Karpas-422 (cell line): ENCODE data around the gene B3GALNT2. TPM values are rescaled to one million over a fixed set of nuclear protein-coding genes. Genes with fewer than 3 reads are reported as not detected.
"Not testable (repeated sequence)": the region's sequence is repeated elsewhere in the genome, so short reads cannot be mapped to it uniquely, and the experiment has no call there.

ENCODE experiments used
- DNase-seq: peaks from one replicate; pipeline ENCODE4 v3.0.0-alpha.2; 2015
- H2AFZ ChIP-seq: fragments of 200-600 bp; sonication (generic); 2 replicates; pipeline ENCODE4 v1.6.1; 2014; ENCODE audit warnings: antibody characterized with exemption, low read length, mixed read lengths
- H3K27ac ChIP-seq: fragments of 200-600 bp; sonication (generic); 2 replicates; pipeline ENCODE4 v1.5.1; 2014; ENCODE audit warnings: mild to moderate bottlenecking, low read length, moderate library complexity
- H3K27me3 ChIP-seq: fragments of 200-600 bp; sonication (generic); 2 replicates; pipeline ENCODE4 v1.6.1; 2014; ENCODE audit warnings: low read length, mixed read lengths
- H3K36me3 ChIP-seq: fragments of 200-600 bp; sonication (generic); 2 replicates; pipeline ENCODE4 v1.6.1; 2014; ENCODE audit warnings: low read length, mixed read lengths; ENCODE audit not compliant: insufficient read depth
- H3K4me1 ChIP-seq: fragments of 200-600 bp; sonication (generic); 2 replicates; pipeline ENCODE4 v1.6.1; 2014; ENCODE audit warnings: mild to moderate bottlenecking, low read length, mixed read lengths
- H3K4me2 ChIP-seq: fragments of 200-600 bp; sonication (generic); 2 replicates; pipeline ENCODE4 v1.6.1; 2014; ENCODE audit warnings: low read length, low read depth, mild to moderate bottlenecking; ENCODE audit not compliant: poor library complexity, severe bottlenecking
- H3K4me3 ChIP-seq: fragments of 200-600 bp; sonication (generic); 2 replicates; pipeline ENCODE4 v1.5.1; 2014; ENCODE audit warnings: mild to moderate bottlenecking, antibody characterized with exemption, low read length, mixed read lengths
- H3K79me2 ChIP-seq: fragments of 200-600 bp; sonication (generic); 2 replicates; pipeline ENCODE4 v1.6.1; 2014; ENCODE audit warnings: mild to moderate bottlenecking, low read length, mixed read lengths
- H3K9ac ChIP-seq: fragments of 200-600 bp; sonication (generic); 2 replicates; pipeline ENCODE4 v1.6.0; 2014; ENCODE audit warnings: low read length
- H3K9me2 ChIP-seq: fragments of 200-600 bp; sonication (generic), shearing (Covaris generic); replicated peaks from 2 replicates; pipeline ENCODE4 v1.6.0; 2014; ENCODE audit warnings: mild to moderate bottlenecking, low read length, moderate library complexity; ENCODE audit not compliant: insufficient read depth
- H3K9me3 ChIP-seq: fragments of 300-700, 200-600 bp; sonication (generic); 2 replicates; pipeline ENCODE4 v1.6.1; 2014; ENCODE audit warnings: low read length, mixed read lengths
- H4K20me1 ChIP-seq: fragments of 200-600 bp; sonication (generic); 2 replicates; pipeline ENCODE4 v1.6.1; 2014; ENCODE audit warnings: mild to moderate bottlenecking, antibody characterized with exemption, low read length, low read depth; ENCODE audit not compliant: insufficient read depth
- total RNA-seq: library from RNA; depleted of rRNA; stranded (reverse); fragments of >200 nt; shearing (Covaris generic); gene quantifications from 2 replicates; pipeline ENCODE4 v1.2.3, GENCODE V29; 2014; ENCODE audit warnings: low replicate concordance

Gene B3GALNT2
- total RNA-seq, 1 experiment from 2014 or later = 15.4 TPM

DNA sequence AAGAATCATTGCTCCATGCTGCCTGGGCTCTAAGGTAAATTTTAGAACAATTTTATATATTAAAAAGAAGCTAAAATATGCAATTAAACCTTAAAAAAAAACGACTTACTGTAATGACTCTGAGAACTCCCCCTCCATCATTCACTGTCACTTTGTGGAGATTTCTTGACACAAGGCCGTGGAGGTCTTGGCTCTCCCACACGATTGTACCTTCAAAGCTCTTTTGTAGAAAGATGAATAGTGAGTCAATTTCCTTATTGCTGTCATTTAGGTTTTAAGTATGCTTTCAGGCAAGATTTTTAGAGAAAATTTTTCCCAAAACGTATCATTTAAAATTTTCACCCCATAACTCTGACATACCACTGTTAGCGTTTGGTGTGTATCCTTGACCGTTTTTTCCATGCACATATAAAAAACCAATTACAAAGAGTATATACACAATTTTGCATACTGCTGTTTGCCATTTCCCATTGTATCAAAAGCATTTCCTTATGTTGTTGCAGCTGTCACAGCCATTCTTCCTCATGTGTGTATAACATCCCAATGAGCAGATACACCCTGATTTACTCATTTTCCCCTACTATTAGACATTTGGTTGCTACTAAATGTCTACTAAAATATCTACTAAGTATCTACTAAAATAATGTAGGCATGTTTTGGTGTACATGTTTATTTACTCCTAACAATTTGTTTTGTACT is 33.4 kb downstream of the B3GALNT2 start:
- Histone ChIP-seq H3K4me1 (no peaks in the 10 kb centered on the region), H3K4me2 (no peak overlapping the region), H3K27me3 (no peaks in the 10 kb centered on the region), H3K9ac (no peak overlapping the region), H3K9me3 (no peaks in the 10 kb centered on the region), H2AFZ (no peak overlapping the region), H3K9me2 (no peaks in the 10 kb centered on the region), H3K36me3 (no peaks in the 10 kb centered on the region), H4K20me1 (no peaks in the 10 kb centered on the region), H3K4me3 (no peak overlapping the region), H3K27ac (no peak overlapping the region), H3K79me2 (no peaks in the 10 kb centered on the region)
- DNase-seq = no peak

DNA sequence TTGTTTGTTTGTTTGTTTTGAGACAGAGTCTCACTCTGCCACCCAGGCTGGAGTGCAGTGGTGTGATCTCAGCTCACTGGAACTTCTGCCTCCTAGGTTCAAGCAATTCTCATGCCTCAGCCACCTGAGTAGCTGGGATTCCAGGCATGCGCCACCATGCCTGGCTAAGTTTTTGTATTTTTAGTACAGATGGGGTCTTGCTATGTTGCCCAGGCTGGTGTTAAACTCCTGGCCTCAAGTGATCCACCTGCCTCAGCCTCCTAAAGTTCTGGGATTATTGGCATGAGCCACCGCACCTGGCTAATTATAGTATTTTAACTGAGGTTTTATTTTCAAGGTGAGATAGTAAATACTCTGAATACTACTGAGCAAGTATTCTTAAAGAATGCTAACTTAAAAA is 34.4 kb downstream of the B3GALNT2 start:
- not testable (repeated sequence) for H4K20me1 ChIP-seq, H3K27ac ChIP-seq, H3K27me3 ChIP-seq, H3K4me2 ChIP-seq, H3K4me1 ChIP-seq, H3K36me3 ChIP-seq, H3K9me2 ChIP-seq, DNase-seq, H3K79me2 ChIP-seq, H3K9ac ChIP-seq, H3K9me3 ChIP-seq, H3K4me3 ChIP-seq, H2AFZ ChIP-seq

DNA sequence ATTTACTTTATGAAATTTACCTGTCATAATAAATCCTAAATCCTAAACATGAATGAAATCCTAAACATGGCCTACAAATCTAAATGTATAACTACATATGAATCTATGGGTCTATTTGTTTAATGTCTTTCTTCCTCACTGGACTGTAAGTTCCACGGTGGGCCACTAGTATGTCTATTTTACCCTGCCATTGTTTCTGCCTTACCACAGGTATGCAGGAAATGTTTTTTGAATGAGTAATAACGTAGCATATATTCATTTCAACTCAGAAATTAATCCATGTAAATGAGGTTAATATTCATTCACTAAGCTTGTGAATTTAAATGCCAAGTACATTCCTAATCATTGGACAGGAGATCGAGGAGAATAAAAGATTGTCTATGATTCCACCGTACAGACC is 35.3 kb downstream of the B3GALNT2 start:
- Histone ChIP-seq H3K79me2 (no peaks in the 10 kb centered on the region), H3K9me3 (no peaks in the 10 kb centered on the region), H3K4me2 (no peak overlapping the region), H3K36me3 (peaks cover 8% of the 10 kb centered on the region; the same call in 1 of the 2 replicates), H3K9ac (no peak overlapping the region), H2AFZ (no peak overlapping the region), H3K4me3 (no peak overlapping the region), H3K9me2 (no peaks in the 10 kb centered on the region), H4K20me1 (no peaks in the 10 kb centered on the region), H3K27ac (no peak overlapping the region), H3K4me1 (no peaks in the 10 kb centered on the region), H3K27me3 (no peaks in the 10 kb centered on the region)
- no peak for DNase-seq

DNA sequence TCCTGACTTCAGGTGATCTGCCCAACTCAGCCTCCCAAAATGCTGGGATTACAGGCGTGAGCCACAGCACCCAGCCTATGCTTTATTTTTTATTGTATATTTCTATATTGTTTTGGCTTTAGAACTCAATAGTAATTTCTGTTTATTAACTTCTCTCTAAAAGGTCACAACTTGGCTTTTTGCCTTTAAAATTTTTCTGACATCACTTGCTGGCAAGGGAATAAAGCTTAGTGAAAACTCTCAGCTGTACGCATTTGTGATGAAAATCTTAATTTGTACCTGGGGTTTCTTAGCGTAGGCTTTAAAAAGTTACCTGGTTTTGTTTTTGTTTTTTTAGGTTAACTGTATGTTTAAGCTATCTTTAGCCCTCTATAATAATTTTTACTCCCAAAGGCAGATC is 36.2 kb downstream of the B3GALNT2 start:
- no peaks in the 10 kb centered on the region for H3K9me3 ChIP-seq
- H3K79me2 ChIP-seq = no peaks in the 10 kb centered on the region
- DNase-seq = no peak
- no peaks in the 10 kb centered on the region for H3K4me1 ChIP-seq
- H3K27me3 ChIP-seq = no peaks in the 10 kb centered on the region
- no peak overlapping the region for H3K27ac ChIP-seq
- H2AFZ ChIP-seq = no peak overlapping the region
- no peak overlapping the region for H3K9ac ChIP-seq
- H3K36me3 ChIP-seq = peaks cover 8% of the 10 kb centered on the region; the same call in 1 of the 2 replicates
- H4K20me1 ChIP-seq = no peaks in the 10 kb centered on the region
- no peak overlapping the region for H3K4me2 ChIP-seq
- no peak overlapping the region for H3K4me3 ChIP-seq
- H3K9me2 ChIP-seq = no peaks in the 10 kb centered on the region

- no peak overlapping the region for H3K4me3 ChIP-seq
- no peak overlapping the region for H2AFZ ChIP-seq
- H3K36me3 ChIP-seq = peaks cover 8% of the 10 kb centered on the region; the same call in 1 of the 2 replicates
- no peaks in the 10 kb centered on the region for H3K9me3 ChIP-seq
- no peak overlapping the region for H3K27ac ChIP-seq
- no peaks in the 10 kb centered on the region for H3K79me2 ChIP-seq
- no peak overlapping the region for H3K9ac ChIP-seq
- no peaks in the 10 kb centered on the region for H3K9me2 ChIP-seq
- no peaks in the 10 kb centered on the region for H3K27me3 ChIP-seq
- no peaks in the 10 kb centered on the region for H3K4me1 ChIP-seq
- no peak for DNase-seq
- H3K4me2 ChIP-seq = no peak overlapping the region
- H4K20me1 ChIP-seq = no peaks in the 10 kb centered on the region
These were observed 39.2 kb downstream of the B3GALNT2 start for GRCh38 chr1:235465066-235465465.

DNA sequence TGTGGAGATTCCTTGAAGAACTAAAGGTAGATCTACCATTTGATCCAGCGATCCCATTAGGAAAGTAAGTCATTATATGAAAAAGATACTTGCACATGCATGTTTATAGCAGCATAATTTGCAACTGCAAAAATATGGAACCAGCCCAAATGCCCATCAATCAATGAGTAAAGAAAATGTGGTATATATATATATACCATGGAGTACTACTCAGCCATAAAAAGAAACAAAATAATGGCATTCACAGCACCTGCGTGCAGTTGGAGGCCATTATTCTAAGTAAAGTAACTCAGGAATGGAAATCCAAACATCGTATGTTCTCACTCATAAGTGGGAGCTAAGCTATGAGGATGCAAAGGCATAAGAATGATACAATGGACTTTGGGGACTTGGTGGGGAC is 41.4 kb downstream of the B3GALNT2 start:
- H3K36me3 ChIP-seq, H3K4me2 ChIP-seq, H3K9me2 ChIP-seq, H3K79me2 ChIP-seq, H3K27ac ChIP-seq, H3K9me3 ChIP-seq, H4K20me1 ChIP-seq, H3K9ac ChIP-seq, H3K4me1 ChIP-seq, H3K4me3 ChIP-seq, H2AFZ ChIP-seq, DNase-seq, H3K27me3 ChIP-seq: not testable (repeated sequence)

DNA sequence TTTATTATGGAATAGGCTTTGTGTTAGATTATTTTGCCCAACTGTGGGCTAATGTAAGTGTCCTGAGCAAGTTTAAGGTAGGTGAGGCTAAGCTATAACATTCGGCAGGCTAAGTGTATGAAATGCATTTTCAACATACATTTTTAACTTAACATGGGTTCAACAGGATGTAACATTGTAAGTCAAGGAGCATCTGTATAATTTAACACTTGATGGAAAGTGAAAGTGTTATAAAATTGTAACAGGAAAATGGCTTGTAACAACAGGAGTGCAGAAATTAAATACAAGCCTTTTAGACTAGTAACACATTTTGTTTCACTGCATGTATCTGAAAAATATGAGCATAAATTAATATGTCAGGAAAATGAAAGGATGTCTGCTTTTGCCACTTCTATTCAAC is 42.3 kb downstream of the B3GALNT2 start:
- Histone ChIP-seq H3K27me3 (no peaks in the 10 kb centered on the region), H3K79me2 (no peaks in the 10 kb centered on the region), H3K36me3 (peaks cover 8% of the 10 kb centered on the region; the same call in 1 of the 2 replicates), H2AFZ (no peak overlapping the region), H4K20me1 (no peaks in the 10 kb centered on the region), H3K9me3 (no peaks in the 10 kb centered on the region), H3K9me2 (no peaks in the 10 kb centered on the region), H3K9ac (no peak overlapping the region), H3K4me1 (no peaks in the 10 kb centered on the region), H3K4me3 (no peak overlapping the region), H3K4me2 (no peak overlapping the region), H3K27ac (no peak overlapping the region)
- no peak for DNase-seq

DNA sequence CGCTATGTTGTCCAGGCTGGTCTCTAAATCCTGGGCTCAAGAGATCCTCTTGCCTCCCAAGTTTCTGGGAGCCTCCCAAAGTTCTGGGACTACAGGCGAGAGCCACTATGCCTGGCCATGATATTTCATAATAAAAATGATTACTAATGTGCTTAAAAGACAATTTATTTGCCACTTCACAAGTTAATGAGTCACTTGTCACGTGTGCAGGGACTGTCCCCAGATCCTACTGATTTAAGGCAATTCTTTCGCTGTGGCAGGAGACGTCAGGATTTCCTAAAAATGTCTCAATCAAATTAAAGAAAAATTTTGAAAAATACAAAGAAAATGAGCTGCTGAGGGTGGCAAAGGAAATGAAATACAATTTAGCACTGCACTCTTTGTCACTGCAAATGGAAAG is 43.5 kb downstream of the B3GALNT2 start:
- Histone ChIP-seq H3K27me3 (no peaks in the 10 kb centered on the region), H3K36me3 (peaks cover 8% of the 10 kb centered on the region; the same call in 1 of the 2 replicates), H3K9ac (no peak overlapping the region), H3K4me3 (no peak overlapping the region), H4K20me1 (no peaks in the 10 kb centered on the region), H3K27ac (no peak overlapping the region), H3K9me2 (no peaks in the 10 kb centered on the region), H3K9me3 (no peaks in the 10 kb centered on the region), H3K4me2 (no peak overlapping the region), H2AFZ (no peak overlapping the region), H3K79me2 (no peaks in the 10 kb centered on the region), H3K4me1 (no peaks in the 10 kb centered on the region)
- no peak for DNase-seq
